Motor neuron (in vitro differentiated cells): ENCODE results near the gene REEP6. TPM values are rescaled to one million over a fixed set of nuclear protein-coding genes. Genes with fewer than 3 reads are reported as not detected.

Experiments
- ATAC-seq, 8 experiments: fragments of 200-7000 bp; cut with Tn5 transposase; replicated peaks in 6 of 8; 2 replicates each; pipeline ENCODE4 v1.8.0; 2021; ENCODE audit warnings: mild to moderate bottlenecking in 8 of 8, moderate library complexity in 8 of 8
- H3K27ac ChIP-seq, 2 donors: fragments of 250-450 bp; sonication (Bioruptor Pico); 2 replicates each; pipeline ENCODE4 v1.9.0; 2021; ENCODE audit warnings: antibody characterized with exemption in 2 of 2, mild to moderate bottlenecking in 2 of 2, moderate library complexity in 1 of 2
- H3K4me1 ChIP-seq, 2 donors: fragments of 250-450 bp; sonication (Bioruptor Pico); replicated peaks in 1 of 2; 2 replicates each; pipeline ENCODE4 v1.6.1; 2021; ENCODE audit warnings: antibody characterized with exemption in 2 of 2, mild to moderate bottlenecking in 2 of 2, moderate library complexity in 1 of 2
- H3K4me3 ChIP-seq, 5 donors: fragments of 250-450 bp; sonication (Bioruptor Pico); 2 replicates each; pipeline ENCODE4 v1.9.0; 2021; ENCODE audit warnings: antibody characterized with exemption in 5 of 5, mild to moderate bottlenecking in 5 of 5, moderate library complexity in 4 of 5
- WGBS, 10 experiments: fragments of 450-650 bp; shearing (Covaris generic); methylation state at CpG; one replicate each; pipeline ENCODE4 v1.0.0; 2022; 5-methylcytosine and 5-hydroxymethylcytosine counted together
- in situ Hi-C, 9 experiments: fragments of 400-800 bp; cut with MboI; loops; one replicate each; pipeline ENCODE4 v1.15.0; 2021; ENCODE audit warnings: low sequenced_read_pairs in 9 of 9, low pct_unique_long_range_greater_than_20kb in 2 of 9; ENCODE audit not compliant: unreplicated experiment in 9 of 9
- total RNA-seq, 8 experiments: library from RNA; unstranded; fragments of 300-600 nt; gene quantifications; 2 replicates each; pipeline versions ENCODE4 v1.2.3 to v1.2.4, GENCODE V29; 2022

The REEP6 gene
- total RNA-seq, 8 experiments from 2014 or later: 3.2 to 16.8 (median 5.7) TPM

DNA sequence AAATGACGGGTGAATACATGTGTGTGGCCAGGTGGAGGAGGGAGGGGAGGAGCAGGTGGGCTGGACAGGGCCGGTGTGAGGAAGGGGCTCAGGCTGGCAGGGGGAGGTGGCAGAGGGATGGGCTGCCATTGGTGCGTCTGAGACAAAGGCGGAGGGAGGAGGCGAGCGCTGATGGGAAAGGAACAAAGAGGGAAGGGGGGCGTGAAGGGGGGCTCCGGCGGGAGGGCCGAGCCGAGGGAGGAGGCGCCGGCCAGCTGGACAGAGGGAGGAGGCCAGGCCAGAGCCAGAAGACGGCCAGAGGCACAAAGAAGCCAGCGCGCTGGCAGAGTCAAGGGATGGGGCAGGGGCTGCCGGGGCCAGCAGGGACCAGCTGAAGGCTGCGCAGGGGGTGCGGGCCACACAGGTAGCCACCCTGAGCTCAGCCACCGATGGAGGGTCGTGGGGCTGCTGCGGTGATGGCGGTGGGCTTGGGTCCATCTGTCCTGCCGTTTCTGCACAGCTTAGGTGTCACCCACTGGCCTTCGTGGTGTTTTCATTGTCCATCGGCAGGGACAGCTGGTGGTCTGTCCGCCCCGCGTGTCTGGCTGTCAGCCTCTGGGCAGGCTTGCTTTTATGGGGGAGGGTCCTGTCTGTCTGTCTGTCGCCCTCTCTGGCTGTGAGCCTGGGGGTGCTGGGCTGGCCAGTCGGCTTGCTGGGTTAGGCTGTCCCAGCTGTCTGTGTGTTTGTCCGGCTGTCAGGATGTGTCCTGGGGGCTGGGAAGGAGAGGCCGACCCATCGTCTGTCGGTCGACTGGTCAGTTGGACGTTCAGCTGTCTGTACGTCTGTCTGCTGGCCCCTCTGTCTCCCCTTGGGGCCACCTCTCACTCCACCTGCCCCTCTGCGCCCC lies 38.8 kb upstream of the REEP6 start:
- peak in 5 of 8 experiments; percentile 31 to 58 (median 40) for ATAC-seq

DNA sequence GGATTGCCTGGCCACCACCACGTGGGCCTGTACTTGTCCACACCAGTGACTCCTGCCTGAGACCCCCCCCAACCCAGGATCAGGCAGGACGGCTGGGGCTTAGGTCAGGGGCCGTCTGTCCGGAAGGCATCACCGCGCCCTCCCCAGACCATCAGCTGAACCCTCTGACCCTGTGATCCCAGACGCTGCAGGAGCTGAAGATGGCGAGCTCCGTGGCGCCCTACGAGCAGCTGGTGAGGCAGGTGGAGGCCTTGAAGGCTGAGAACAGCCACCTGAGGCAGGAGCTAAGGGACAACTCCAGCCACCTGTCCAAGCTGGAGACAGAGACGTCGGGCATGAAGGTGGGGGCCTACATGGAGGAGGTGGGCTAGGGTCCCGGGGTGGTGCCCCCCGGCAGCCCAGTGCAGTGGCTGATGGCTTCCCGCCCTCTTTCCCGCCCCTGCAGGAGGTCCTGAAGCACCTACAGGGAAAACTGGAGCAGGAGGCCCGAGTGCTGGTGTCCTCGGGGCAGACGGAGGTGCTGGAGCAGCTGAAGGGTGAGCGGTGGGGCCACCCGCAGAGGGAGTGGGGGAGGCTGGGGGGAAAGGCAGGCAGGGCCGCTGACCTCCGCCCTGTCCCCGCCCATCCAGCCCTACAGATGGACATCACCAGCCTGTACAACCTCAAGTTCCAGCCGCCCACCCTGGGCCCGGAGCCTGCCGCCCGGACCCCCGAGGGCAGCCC lies 38.0 kb upstream of the REEP6 start:
- Histone ChIP-seq H3K4me3 (peak overlapping the region; percentile 48 to 80 (median 65)), H3K27ac (peak overlapping the region; percentile 92 to 98), H3K4me1 (peaks cover 29 to 41% of the 10 kb centered on the region in 2 donors)
- no peak for ATAC-seq
- 0 to 60% (median 20%) methylated on average over 1 to 4 of the region's 30 CpGs; no CpG with 5 or more reads in 6 of the 10 experiments for WGBS, 10 experiments
- in situ Hi-C loops: no loop called here

More for the DNA sequence above, 38.8 kb upstream of the REEP6 start:
- peaks cover 34 to 41% of the 10 kb centered on the region in 2 donors for H3K4me1 ChIP-seq
- H3K4me3 ChIP-seq: peak overlapping the region; percentile 48 to 80 (median 65)
- in situ Hi-C loops: no loop called here
- peak overlapping the region; percentile 92 to 98 for H3K27ac ChIP-seq
- 29 to 40% methylated on average over 1 to 2 of the region's 39 CpGs; no CpG with 5 or more reads in 8 of the 10 experiments for WGBS, 10 experiments

DNA sequence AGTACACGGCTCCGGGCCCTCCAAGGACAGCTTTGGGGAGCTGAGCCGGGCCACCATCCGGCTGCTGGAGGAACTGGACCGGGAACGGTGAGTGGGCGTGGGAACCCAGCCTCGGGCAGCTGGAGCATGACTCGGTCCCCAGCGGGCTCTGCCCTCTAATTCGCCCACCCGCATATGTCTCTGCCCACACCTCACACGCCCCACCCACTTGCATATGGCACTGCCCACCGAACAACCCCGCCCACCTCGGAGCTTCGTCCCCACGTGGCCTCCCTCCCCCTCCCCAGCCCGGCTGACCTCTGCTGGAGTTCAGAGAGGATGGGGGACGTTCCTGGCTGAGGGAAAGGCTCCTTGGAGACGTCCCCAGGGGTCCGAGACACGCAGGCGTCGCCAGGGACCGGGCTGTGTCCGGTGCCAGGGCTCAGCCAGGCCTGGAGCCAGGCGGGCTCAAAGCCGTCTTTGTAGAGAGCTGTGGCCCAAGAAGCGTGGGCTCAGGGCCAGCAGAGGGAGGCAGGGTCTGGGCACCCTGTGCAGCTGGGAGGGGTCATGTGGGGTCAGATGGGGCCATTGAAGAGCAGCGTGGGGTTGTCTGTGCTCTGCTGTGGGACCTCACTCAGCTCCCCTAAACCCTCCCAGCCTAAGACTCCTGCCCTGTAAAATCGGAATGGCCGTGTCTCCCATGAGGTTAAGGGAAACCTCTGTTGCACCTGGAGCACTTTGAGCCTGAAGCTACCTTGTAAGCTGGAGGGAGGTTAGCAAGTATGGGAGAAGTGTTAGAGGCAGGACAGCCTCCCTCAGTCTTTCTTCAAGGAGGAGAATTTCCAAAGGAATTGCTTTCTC lies 37.2 kb upstream of the REEP6 start:
- 0 to 80% (median 31%) methylated on average over 1 to 3 of the region's 33 CpGs; no CpG with 5 or more reads in 6 of the 10 experiments for WGBS, 10 experiments
- peak; percentile 4 to 42 (median 26) for ATAC-seq
- peaks cover 28 to 40% of the 10 kb centered on the region in 2 donors for H3K4me1 ChIP-seq
- H3K27ac ChIP-seq: peak overlapping the region; percentile 92 to 98
- peak overlapping the region in 3 of 5 donors; percentile 61 to 80 (median 65) for H3K4me3 ChIP-seq
- in situ Hi-C loops: no loop called here

DNA sequence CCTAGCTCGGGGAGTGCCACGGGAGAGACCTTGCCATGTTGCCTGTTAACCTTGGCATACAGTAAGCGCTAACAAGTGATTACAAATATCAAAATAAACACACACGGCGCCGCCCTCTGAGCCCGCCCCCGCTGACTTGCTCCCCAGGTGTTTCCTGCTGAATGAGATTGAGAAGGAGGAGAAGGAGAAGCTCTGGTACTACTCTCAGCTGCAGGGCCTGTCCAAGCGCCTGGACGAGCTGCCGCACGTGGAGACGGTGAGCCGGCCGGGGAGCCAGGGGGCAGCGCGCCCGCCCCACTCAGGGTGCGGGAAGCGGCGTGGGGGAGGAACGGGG lies 36.0 kb upstream of the REEP6 start:
- no peak for ATAC-seq
- 73 to 100% (median 80%) methylated on average over 1 to 7 of the region's 22 CpGs; no CpG with 5 or more reads in 7 of the 10 experiments for WGBS, 10 experiments
- H3K27ac ChIP-seq: no peak overlapping the region
- in situ Hi-C loops: no loop called here
- H3K4me1 ChIP-seq: peaks cover 22 to 35% of the 10 kb centered on the region in 2 donors
- no peak overlapping the region for H3K4me3 ChIP-seq

DNA sequence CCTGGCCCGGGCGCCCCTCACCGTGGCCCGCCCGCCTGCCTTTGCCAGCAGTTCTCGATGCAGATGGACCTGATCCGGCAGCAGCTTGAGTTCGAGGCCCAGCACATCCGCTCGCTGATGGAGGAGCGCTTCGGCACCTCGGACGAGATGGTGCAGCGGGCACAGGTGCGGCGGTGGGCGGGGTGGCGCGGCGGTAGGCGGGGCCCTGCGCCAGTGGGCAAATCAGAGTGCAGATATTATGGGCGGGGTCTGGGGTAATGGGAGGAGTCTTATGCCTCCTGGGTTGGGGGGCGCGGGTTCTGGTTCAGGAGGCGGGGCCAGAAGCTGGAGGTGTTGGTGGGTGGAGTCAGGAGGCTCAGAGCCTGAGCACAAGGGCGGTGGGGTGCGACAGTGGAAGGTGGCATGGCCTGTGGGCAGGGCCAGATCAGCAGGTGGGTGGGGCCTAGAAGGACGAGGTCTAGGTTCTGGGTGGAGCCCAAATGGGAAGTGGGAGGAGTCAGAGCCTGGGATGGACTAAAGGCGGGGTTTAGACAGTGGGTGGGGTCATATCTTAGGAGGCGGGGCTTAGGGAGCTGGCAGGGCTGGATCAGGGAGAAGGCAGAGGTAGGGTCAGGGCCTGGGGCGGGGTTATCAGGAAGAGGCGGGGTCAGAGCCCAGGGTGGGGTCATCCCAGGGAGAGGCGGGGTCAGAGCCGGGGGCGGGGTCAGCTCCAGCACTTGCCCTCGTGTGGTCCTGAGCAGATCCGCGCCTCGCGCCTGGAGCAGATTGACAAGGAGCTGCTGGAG lies 35.5 kb upstream of the REEP6 start:
- H3K27ac ChIP-seq: no peak overlapping the region
- in situ Hi-C loops: no loop called here
- peak; percentile 4 to 75 (median 44) for ATAC-seq
- H3K4me1 ChIP-seq: peaks cover 22 to 33% of the 10 kb centered on the region in 2 donors
- H3K4me3 ChIP-seq: no peak overlapping the region
- 40 to 100% methylated on average over 1 of the region's 42 CpGs; no CpG with 5 or more reads in 8 of the 10 experiments for WGBS, 10 experiments

DNA sequence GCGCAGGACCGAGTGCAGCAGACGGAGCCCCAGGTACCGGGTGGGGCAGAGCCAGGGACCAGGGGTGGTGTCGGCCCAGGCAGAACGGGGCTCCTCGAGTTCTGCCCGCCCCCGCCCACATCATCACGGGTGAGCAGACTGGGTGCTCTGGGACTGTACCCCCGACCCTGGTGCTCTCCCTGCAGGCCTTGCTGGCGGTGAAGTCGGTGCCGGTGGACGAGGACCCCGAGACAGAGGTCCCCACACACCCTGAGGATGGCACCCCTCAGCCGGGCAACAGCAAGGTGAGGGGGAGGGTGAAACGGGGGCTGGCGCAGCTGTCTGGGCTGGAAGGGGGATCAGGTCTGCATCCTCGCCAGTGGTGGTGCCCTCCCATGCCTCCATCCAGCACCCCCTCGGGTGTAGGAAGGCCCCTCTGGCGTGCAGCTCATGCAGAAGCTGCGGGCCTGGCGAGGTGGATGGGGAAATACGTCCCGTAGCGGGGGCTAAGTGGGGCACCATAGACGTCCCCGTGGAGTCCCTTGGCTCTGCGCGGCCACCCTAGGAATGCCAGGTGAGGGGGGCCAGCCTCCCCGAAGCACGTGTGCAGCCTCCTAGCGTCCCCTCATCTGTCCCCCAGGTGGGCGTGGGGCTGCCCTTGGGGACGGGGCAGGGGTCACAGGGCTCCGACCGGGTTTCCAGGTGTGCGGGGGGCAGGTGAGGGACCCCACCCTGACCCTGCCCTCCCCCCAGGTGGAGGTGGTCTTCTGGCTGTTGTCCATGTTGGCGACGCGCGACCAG lies 34.7 kb upstream of the REEP6 start:
- WGBS, 10 experiments: 30% methylated on average over 2 of the region's 43 CpGs; no CpG with 5 or more reads in 9 of the 10 experiments
- no peak for ATAC-seq
- no peak overlapping the region for H3K4me3 ChIP-seq
- in situ Hi-C loops: no loop called here
- H3K4me1 ChIP-seq: peaks cover 18 to 26% of the 10 kb centered on the region in 2 donors
- no peak overlapping the region for H3K27ac ChIP-seq

DNA sequence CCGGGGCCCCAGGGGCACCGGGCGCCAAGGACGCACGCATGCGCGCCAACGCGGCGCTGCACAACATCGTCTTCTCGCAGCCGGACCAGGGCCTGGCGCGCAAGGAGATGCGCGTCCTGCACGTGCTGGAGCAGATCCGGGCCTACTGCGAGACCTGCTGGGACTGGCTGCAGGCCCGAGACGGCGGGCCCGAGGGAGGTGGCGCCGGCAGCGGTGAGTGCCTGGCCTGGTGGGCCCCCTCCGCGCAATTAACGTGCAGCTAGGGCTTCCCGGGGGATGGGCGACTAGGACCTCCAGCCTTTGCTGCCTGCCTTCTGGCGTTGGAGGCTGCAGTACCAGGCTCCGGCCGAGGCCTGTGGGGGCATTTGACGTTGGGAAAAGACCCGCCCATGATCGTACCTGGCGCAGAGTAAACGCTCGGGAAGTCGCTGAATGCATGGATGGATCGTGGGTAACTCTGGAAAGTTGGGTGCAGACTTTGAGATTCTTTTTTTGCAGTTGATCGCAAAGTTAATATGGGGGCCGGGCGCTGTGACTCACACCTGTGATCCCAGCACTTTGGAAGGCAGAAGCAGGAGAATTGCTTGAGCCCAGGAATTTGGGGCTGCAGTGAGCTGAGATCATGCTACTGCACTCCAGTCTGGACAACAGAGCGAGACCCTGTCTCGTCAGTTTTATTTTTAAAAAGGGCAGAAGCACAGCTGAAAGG lies 33.8 kb upstream of the REEP6 start:
- WGBS, 10 experiments: 24 to 83% (median 56%) methylated on average over 1 to 18 of the region's 48 CpGs; no CpG with 5 or more reads in 4 of the 10 experiments
- in situ Hi-C loops: no loop called here
- peaks cover 14 to 19% of the 10 kb centered on the region in 2 donors for H3K4me1 ChIP-seq
- no peak overlapping the region for H3K4me3 ChIP-seq
- no peak overlapping the region for H3K27ac ChIP-seq
- ATAC-seq: no peak

DNA sequence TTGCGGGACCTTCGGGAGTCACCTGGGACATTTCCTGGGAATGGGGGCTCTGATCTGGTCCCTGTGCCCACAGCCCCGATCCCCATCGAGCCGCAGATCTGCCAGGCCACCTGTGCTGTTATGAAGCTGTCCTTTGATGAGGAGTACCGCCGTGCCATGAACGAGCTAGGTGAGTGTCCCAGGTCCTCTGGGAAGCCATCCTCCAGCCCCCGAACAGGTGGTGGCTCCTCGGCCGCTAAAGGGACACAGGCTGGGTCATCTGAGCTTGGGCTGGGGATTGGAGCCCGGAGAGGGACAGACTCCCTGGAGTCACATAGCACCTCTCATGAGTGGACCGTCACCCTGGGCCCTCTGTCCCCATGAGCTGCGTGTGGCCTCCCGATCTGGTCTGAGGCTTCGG lies 33.1 kb upstream of the REEP6 start:
- WGBS, 10 experiments: 60 to 100% (median 93%) methylated on average over 1 to 7 of the region's 16 CpGs; no CpG with 5 or more reads in 6 of the 10 experiments
- in situ Hi-C loops: no loop called here
- H3K4me3 ChIP-seq: no peak overlapping the region
- H3K4me1 ChIP-seq: peaks cover 11 to 12% of the 10 kb centered on the region in 2 donors
- H3K27ac ChIP-seq: no peak overlapping the region
- ATAC-seq: no peak

DNA sequence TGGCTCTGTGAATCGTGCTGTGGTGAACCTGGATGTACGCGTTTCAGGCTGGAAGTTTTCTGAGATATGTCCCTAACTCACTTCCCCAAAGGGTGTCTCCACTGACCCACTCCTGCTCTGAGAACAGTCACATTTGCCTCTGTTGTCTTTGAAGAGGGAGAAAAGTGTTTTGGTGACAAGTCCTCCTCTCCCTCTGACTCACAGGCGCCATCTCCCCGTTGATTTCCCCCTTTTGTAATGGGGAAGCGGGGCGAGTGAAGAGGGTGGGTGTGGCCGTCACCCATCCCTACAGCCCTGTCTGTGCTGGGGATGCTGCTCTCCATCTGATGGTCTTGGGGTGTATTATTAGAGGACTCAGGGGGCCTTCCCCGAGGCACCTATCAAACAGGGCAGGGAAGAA lies 31.5 kb upstream of the REEP6 start:
- no peaks in the 10 kb centered on the region for H3K4me1 ChIP-seq
- no peak overlapping the region for H3K4me3 ChIP-seq
- H3K27ac ChIP-seq: no peak overlapping the region
- in situ Hi-C loops: no loop called here
- no peak for ATAC-seq
- WGBS, 10 experiments: 0 to 100% (median 83%) methylated on average over 1 to 5 of the region's 9 CpGs; no CpG with 5 or more reads in 2 of the 10 experiments

DNA sequence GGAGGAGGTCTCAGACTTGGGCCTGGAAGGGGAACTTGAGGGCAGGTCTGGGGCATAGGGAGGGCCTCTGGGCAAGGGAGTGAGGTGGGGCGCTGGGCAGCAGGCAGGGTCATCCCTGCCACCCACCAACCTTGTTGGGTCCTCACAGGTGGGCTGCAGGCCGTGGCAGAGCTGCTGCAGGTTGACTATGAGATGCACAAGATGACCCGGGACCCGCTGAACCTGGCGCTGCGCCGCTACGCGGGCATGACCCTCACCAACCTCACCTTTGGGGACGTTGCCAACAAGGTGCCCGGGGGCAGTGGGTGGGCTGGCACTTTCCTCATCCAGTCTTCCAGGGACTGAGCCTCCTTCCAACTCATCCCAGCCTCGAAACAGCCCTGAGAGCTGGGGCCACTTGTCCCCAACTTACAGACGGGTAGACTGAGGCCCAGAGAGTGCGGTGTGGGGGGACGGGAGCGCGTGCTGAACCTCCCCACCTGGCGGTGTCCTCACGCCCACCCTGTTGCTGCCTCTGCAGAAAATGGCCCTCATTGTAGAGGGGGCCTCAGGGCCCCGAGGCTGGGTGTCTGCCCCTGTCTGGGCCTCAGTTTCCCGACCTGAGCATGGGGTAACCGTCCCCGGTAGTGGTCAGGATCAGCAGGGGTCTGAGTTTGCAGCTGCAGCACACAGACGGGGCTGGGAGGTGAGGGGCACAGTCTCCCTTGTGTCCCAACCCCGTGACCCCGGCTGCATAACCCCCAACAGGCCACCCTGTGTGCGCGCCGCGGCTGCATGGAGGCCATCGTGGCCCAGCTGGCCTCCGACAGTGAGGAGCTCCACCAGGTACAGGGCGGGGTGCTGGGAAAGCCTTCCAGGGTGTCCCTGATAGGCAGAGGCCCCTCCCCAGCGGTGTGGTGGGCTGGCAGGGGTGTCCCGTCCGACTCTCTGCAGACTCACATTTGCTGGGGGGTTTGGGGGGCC lies 30.7 kb upstream of the REEP6 start:
- in situ Hi-C loops: no loop called here
- H3K4me1 ChIP-seq: no peaks in the 10 kb centered on the region
- H3K4me3 ChIP-seq: no peak overlapping the region
- H3K27ac ChIP-seq: no peak overlapping the region
- WGBS, 10 experiments: 80% methylated on average over 3 of the region's 36 CpGs; no CpG with 5 or more reads in 9 of the 10 experiments
- no peak for ATAC-seq
